Ishikawa (cell line): ENCODE data around the gene MVB12A.

Experiments used
- CEBPB ChIP-seq: IDR thresholded peaks from 2 replicates; pipeline ENCODE4 v1.6.1; 2012
- CREB1 ChIP-seq: IDR thresholded peaks from 2 replicates; pipeline ENCODE4 v1.6.1; 2012; ENCODE audit warnings: low read depth
- EGR1 ChIP-seq: IDR thresholded peaks from 2 replicates; pipeline ENCODE4 v1.6.1; 2012
- EP300 ChIP-seq: IDR thresholded peaks from 2 replicates; pipeline ENCODE4 v1.6.1; 2012; ENCODE audit warnings: borderline replicate concordance
- FOXM1 ChIP-seq: IDR thresholded peaks from 2 replicates; pipeline ENCODE4 v1.6.1; 2012; ENCODE audit warnings: low read depth, borderline replicate concordance
- NFIC ChIP-seq: IDR thresholded peaks from 2 replicates; pipeline ENCODE4 v1.6.1; 2012
- RAD21 ChIP-seq: IDR thresholded peaks from 2 replicates; pipeline ENCODE4 v1.6.1; 2012; ENCODE audit warnings: low read depth
- TAF1 ChIP-seq: IDR thresholded peaks from 2 replicates; pipeline ENCODE4 v1.6.1; 2012; ENCODE audit warnings: low read depth, mild to moderate bottlenecking
- TCF12 ChIP-seq: IDR thresholded peaks from 2 replicates; pipeline ENCODE4 v1.6.1; 2012; ENCODE audit warnings: low read depth
- TEAD4 ChIP-seq: IDR thresholded peaks from 2 replicates; pipeline ENCODE4 v1.6.1; 2012
- YY1 ChIP-seq: IDR thresholded peaks from 2 replicates; pipeline ENCODE4 v1.6.1; 2012; ENCODE audit warnings: low read depth
- ZBTB7A ChIP-seq: IDR thresholded peaks from 2 replicates; pipeline ENCODE4 v1.6.1; 2012; ENCODE audit warnings: low read depth
- TF ChIP-seq, protein P1 (sequence below): IDR thresholded peaks from 2 replicates; pipeline ENCODE4 v1.6.1; 2012; ENCODE audit warnings: low read depth, mild to moderate bottlenecking
- TF ChIP-seq, protein P2 (sequence below): IDR thresholded peaks from 2 replicates; pipeline ENCODE4 v1.6.1; 2012
- TF ChIP-seq, protein P3 (sequence below): IDR thresholded peaks from 2 replicates; pipeline ENCODE4 v1.6.1; 2012

Gene MVB12A

DNA sequence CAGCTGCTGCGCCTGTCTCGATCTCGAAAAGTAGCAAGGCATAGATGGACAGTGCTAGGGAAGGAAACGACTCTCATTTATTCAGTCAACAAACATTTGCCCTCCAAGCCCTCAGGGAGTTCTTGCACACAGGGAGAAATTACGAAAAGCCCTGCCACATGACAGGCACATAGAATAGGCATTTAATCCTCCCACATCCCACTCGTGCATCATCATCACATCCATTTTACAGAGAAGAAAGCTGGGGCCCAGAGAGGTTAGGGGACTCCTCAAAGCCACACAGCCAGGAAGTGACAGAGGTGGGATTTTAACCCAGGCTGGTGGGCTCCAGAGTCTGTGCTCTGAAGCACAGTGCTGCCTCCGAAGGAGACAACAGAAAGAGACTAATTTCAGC lies 17.0 kb downstream of the MVB12A start:
- TF ChIP-seq, protein P1, sequence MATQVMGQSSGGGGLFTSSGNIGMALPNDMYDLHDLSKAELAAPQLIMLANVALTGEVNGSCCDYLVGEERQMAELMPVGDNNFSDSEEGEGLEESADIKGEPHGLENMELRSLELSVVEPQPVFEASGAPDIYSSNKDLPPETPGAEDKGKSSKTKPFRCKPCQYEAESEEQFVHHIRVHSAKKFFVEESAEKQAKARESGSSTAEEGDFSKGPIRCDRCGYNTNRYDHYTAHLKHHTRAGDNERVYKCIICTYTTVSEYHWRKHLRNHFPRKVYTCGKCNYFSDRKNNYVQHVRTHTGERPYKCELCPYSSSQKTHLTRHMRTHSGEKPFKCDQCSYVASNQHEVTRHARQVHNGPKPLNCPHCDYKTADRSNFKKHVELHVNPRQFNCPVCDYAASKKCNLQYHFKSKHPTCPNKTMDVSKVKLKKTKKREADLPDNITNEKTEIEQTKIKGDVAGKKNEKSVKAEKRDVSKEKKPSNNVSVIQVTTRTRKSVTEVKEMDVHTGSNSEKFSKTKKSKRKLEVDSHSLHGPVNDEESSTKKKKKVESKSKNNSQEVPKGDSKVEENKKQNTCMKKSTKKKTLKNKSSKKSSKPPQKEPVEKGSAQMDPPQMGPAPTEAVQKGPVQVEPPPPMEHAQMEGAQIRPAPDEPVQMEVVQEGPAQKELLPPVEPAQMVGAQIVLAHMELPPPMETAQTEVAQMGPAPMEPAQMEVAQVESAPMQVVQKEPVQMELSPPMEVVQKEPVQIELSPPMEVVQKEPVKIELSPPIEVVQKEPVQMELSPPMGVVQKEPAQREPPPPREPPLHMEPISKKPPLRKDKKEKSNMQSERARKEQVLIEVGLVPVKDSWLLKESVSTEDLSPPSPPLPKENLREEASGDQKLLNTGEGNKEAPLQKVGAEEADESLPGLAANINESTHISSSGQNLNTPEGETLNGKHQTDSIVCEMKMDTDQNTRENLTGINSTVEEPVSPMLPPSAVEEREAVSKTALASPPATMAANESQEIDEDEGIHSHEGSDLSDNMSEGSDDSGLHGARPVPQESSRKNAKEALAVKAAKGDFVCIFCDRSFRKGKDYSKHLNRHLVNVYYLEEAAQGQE, result no peak
- TF ChIP-seq NFIC (no peak), YY1 (no peak), CEBPB (no peak), ZBTB7A (no peak), TCF12 (no peak), RAD21 (no peak), FOXM1 (no peak)
- TF ChIP-seq, protein P2, sequence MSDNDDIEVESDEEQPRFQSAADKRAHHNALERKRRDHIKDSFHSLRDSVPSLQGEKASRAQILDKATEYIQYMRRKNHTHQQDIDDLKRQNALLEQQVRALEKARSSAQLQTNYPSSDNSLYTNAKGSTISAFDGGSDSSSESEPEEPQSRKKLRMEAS, result no peak

DNA sequence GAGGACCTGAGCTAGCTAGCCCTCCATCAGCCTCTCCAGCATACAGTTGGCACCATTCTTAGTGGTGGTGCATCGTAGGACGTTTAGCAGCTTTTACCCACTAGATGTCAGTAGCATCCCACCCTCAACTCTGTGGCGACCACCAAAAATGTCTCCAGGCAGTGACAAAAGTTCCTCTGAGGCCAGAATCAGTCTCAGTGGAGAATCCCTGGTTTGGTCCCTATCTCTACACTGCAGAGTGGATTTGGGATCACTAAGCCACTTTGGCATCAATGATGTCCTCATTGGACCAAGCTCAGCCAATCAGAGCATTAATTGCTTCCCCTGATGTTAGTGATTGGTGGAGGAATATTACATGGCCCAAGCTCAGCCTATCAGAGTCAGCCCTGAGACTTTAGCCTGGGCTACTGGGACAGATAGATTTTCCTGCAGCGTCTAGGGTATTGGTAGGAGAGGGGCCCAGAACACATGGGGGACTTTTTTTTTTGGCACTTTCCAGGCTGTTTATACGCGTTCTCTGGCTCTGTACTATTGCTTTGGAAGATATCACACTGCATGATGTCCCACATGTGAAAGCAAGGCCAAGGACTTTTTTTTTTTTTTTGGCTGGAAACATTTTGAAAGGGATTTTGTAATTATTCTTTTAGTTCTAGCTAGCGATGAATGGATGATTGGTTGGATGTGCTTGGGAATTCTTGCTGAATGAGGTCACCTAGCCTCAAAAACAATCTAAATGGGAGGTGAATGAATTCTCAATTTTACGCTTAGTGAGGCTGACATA lies 21.6 kb downstream of the MVB12A start:
- no peak for TF ChIP-seq EGR1
- no peak for TF ChIP-seq CEBPB
- TF ChIP-seq, protein P1, result no peak
- TF ChIP-seq YY1, result no peak
- no peak for TF ChIP-seq FOXM1
- peak; percentile 88 for TF ChIP-seq TEAD4
- TF ChIP-seq, protein P2, result no peak
- TF ChIP-seq TAF1, result no peak
- no peak for TF ChIP-seq ZBTB7A
- TF ChIP-seq EP300, result peak; percentile 71
- peak; percentile 66; the same call in 1 of the 2 replicates for TF ChIP-seq TCF12
- TF ChIP-seq NFIC, result peak; percentile 33; the same call in 1 of the 2 replicates
- peak; percentile 58 for TF ChIP-seq RAD21
- TF ChIP-seq CREB1, result no peak
- TF ChIP-seq, protein P3, sequence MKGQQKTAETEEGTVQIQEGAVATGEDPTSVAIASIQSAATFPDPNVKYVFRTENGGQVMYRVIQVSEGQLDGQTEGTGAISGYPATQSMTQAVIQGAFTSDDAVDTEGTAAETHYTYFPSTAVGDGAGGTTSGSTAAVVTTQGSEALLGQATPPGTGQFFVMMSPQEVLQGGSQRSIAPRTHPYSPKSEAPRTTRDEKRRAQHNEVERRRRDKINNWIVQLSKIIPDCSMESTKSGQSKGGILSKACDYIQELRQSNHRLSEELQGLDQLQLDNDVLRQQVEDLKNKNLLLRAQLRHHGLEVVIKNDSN, result no peak

DNA sequence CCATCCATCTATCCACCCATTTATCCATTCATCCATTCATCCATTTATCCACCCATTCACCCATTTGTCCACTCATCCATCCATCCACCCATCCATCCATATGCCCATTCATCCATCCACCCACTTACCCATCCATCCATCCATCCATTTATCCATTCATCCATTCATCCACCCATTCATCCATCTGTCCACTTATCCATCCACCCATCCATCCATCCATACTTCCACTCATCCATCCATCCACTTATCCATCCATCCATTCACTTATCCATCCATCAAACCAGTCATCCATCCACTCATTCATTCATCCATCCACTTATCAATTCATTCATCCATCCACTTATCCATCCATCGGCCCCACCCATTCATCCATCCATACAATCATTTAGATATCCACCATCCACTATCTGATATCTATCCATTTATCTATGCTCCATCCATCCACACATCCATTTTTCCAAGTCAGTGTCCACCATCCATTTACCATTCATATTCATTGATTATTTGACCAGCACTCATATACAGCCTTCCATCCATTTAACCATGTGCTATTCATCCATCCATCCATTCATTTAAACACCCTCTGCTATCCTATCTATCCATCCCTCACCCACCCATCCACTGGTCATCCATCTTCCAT lies 25.8 kb downstream of the MVB12A start:
- TF ChIP-seq, protein P2, result no peak
- TF ChIP-seq TEAD4 (no peak), EGR1 (no peak), ZBTB7A (no peak), NFIC (no peak), CEBPB (no peak)
- TF ChIP-seq, protein P3, result no peak
- TF ChIP-seq, protein P1, result no peak

DNA sequence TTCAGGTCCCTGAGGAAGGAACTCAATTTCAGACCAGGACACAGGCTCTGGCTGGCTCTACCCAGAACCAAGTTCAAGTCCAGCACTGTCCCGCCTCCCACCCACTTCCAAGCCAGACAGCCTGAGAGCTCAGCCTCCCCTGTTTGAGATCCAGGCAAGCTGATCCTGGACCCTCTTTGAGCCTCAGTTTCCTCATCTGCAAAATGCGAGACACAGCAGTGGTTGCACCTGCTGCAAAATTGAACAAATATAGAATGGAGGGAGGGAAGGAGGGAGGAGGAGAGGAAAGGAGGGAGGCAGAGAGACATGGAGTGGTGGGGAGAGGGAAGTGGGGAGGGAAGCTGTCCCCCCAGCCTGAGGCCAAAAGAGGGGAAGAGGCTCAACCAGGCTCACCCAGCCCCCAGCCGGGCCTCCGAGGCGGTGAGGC lies 27.9 kb downstream of the MVB12A start:
- TF ChIP-seq, protein P1, result no peak
- TF ChIP-seq CEBPB (no peak), NFIC (no peak), TAF1 (no peak)
